ENCODE results near the gene COQ2. TPM values are rescaled to one million over a fixed set of nuclear protein-coding genes. Genes with fewer than 3 reads are reported as not detected.

The COQ2 gene
- total and polyA plus RNA-seq, 12 donors = 10.5 to 32.8 (median 25.9) TPM

- H3K27ac ChIP-seq = no peak overlapping the region
- WGBS, 2 donors = 90% methylated on average over 5 of the region's 5 CpGs
- intact Hi-C loops (cut with DNase I) = loop anchor here in 1 of 10 donors (1.0 kb wide), 1 partner anchor 42 kb away; no protein-coding TSS in a partner anchor
- no peaks in the 10 kb centered on the region for H3K36me3 ChIP-seq
- ATAC-seq = no peak
- peaks cover 0 to 8% (median 0%) of the 10 kb centered on the region in 9 donors for H3K4me1 ChIP-seq
- TF ChIP-seq CTCF (IDR thresholded peaks at IDR 0.05) = no peak
- peaks cover 0 to 5% (median 0%) of the 10 kb centered on the region in 11 donors for H3K9me3 ChIP-seq
- H3K4me3 ChIP-seq = no peak overlapping the region
- no peak for DNase-seq
- no peaks in the 10 kb centered on the region for H3K27me3 ChIP-seq
Measured at GRCh38 chr4:83248486-83248885, 36.1 kb downstream of the COQ2 start.

GRCh38 chr4:83247415-83248357, 36.9 kb downstream of the COQ2 start:
- Histone ChIP-seq H3K27me3 (no peaks in the 10 kb centered on the region), H3K36me3 (no peaks in the 10 kb centered on the region), H3K4me3 (no peak overlapping the region), H3K9me3 (peaks cover 0 to 5% (median 0%) of the 10 kb centered on the region in 11 donors), H3K4me1 (peaks cover 0 to 3% (median 0%) of the 10 kb centered on the region in 9 donors), H3K27ac (no peak overlapping the region)
- DNase-seq (no peak), ATAC-seq (peak in 1 of 8 donors; percentile 55)
- intact Hi-C loops (cut with DNase I) = loop anchor here in 1 of 10 donors (1.0 kb wide), 1 partner anchor 41 kb away; no protein-coding TSS in a partner anchor
- no peak for TF ChIP-seq CTCF (IDR thresholded peaks at IDR 0.05)
- 90 to 96% methylated on average over 12 of the region's 12 CpGs for WGBS, 2 donors

- intact Hi-C loops (cut with DNase I) = no loop called here
- no peak overlapping the region for H3K4me3 ChIP-seq
- H3K36me3 ChIP-seq = no peaks in the 10 kb centered on the region
- H3K27me3 ChIP-seq = no peaks in the 10 kb centered on the region
- H3K9me3 ChIP-seq = peaks cover 0 to 5% (median 0%) of the 10 kb centered on the region in 11 donors
- no peak for TF ChIP-seq CTCF (IDR thresholded peaks at IDR 0.05)
- no peak for DNase-seq
- ATAC-seq = no peak
- WGBS, 2 donors = 95 to 100% methylated on average over 1 of the region's 1 CpG
- peaks cover 0 to 6% (median 0%) of the 10 kb centered on the region in 9 donors for H3K4me1 ChIP-seq
- H3K27ac ChIP-seq = no peak overlapping the region
Measured at GRCh38 chr4:83241132-83241531, 43.5 kb downstream of the COQ2 start.

GRCh38 chr4:83240379-83240875, 44.2 kb downstream of the COQ2 start:
- Histone ChIP-seq H3K9me3 (peaks cover 0 to 4% (median 0%) of the 10 kb centered on the region in 11 donors), H3K36me3 (no peaks in the 10 kb centered on the region), H3K4me1 (peaks cover 0 to 6% (median 0%) of the 10 kb centered on the region in 9 donors), H3K4me3 (no peak overlapping the region), H3K27ac (no peak overlapping the region), H3K27me3 (no peaks in the 10 kb centered on the region)
- WGBS, 2 donors = 85 to 87% methylated on average over 4 of the region's 4 CpGs
- intact Hi-C loops (cut with DNase I) = no loop called here
- ATAC-seq (peak in 1 of 8 donors; percentile 42), DNase-seq (no peak)
- TF ChIP-seq CTCF (IDR thresholded peaks at IDR 0.05) = no peak
